ENCODE measurements around the gene LYSMD1.

Gene LYSMD1

GRCh38 chr1:151135433-151136385 lies 30.0 kb downstream of the LYSMD1 start:
- DNase-seq (ENCODE audit: low read depth) = no peak

GRCh38 chr1:151134991-151135390 lies 30.7 kb downstream of the LYSMD1 start:
- no peak for DNase-seq (ENCODE audit: low read depth)

- no peak for DNase-seq (ENCODE audit: low read depth)
Measured at GRCh38 chr1:151134396-151134795, 31.3 kb downstream of the LYSMD1 start.

GRCh38 chr1:151133018-151133806 lies 32.5 kb downstream of the LYSMD1 start:
- no peak for DNase-seq (ENCODE audit: low read depth)

GRCh38 chr1:151132335-151133017 lies 33.2 kb downstream of the LYSMD1 start:
- no peak for DNase-seq (ENCODE audit: low read depth)

- no peak for DNase-seq (ENCODE audit: low read depth)
Measured at GRCh38 chr1:151131701-151132334, 33.9 kb downstream of the LYSMD1 start.

GRCh38 chr1:151130987-151131586 lies 34.6 kb downstream of the LYSMD1 start:
- DNase-seq (ENCODE audit: low read depth) = peak; percentile 80

GRCh38 chr1:151128800-151129199 lies 36.9 kb downstream of the LYSMD1 start:
- no peak for DNase-seq (ENCODE audit: low read depth)

- no peak for DNase-seq (ENCODE audit: low read depth)
Measured at GRCh38 chr1:151124763-151125403, 40.8 kb downstream of the LYSMD1 start.

GRCh38 chr1:151113877-151114276 lies 51.8 kb downstream of the LYSMD1 start:
- DNase-seq (ENCODE audit: low read depth) = no peak

All from activated T-cell treated with anti-CD3 and anti-CD28 coated beads for 48 hours (primary cell).